HG03432 (cell line): ENCODE data around the gene AGPAT3.
A peak's percentile ranks its signal among the peaks of the same experiment; 100 is the strongest.

Experiments
- ATAC-seq: cut with Tn5 transposase; IDR thresholded peaks from one replicate; pipeline ENCODE4 v1.9.1; 2021; ENCODE audit warnings: mild to moderate bottlenecking, moderate library complexity; ENCODE audit not compliant: unreplicated experiment

Gene AGPAT3

GRCh38 chr21:43951911-43952703, 87.1 kb downstream of the AGPAT3 start:
- ATAC-seq, result no peak

GRCh38 chr21:43953021-43953420, 88.0 kb downstream of the AGPAT3 start:
- ATAC-seq, result no peak

- no peak for ATAC-seq
These were observed 89.0 kb downstream of the AGPAT3 start for GRCh38 chr21:43954042-43954441.

- no peak for ATAC-seq
These were observed 89.9 kb downstream of the AGPAT3 start for GRCh38 chr21:43954896-43955295.

- ATAC-seq, result no peak
These were observed 91.1 kb downstream of the AGPAT3 start for GRCh38 chr21:43956019-43956669.

- no peak for ATAC-seq
These were observed 91.6 kb downstream of the AGPAT3 start for GRCh38 chr21:43956670-43957035.

- ATAC-seq, result no peak
These were observed 92.1 kb downstream of the AGPAT3 start for GRCh38 chr21:43957128-43957571.

GRCh38 chr21:43957611-43958362, 92.8 kb downstream of the AGPAT3 start:
- peak; percentile 55 for ATAC-seq

GRCh38 chr21:43958364-43959158, 93.5 kb downstream of the AGPAT3 start:
- no peak for ATAC-seq

- no peak for ATAC-seq
These were observed 94.5 kb downstream of the AGPAT3 start for GRCh38 chr21:43959231-43960116.

- ATAC-seq, result no peak
These were observed 96.4 kb downstream of the AGPAT3 start for GRCh38 chr21:43961382-43961909.

GRCh38 chr21:43965911-43966585, 101.0 kb downstream of the AGPAT3 start:
- no peak for ATAC-seq

- ATAC-seq, result no peak
These were observed 102.0 kb downstream of the AGPAT3 start for GRCh38 chr21:43966946-43967512.

- ATAC-seq, result no peak
These were observed 103.0 kb downstream of the AGPAT3 start for GRCh38 chr21:43967981-43968380.

GRCh38 chr21:43968410-43969114, 103.5 kb downstream of the AGPAT3 start:
- no peak for ATAC-seq

- ATAC-seq, result no peak
These were observed 104.1 kb downstream of the AGPAT3 start for GRCh38 chr21:43969115-43969444.

- ATAC-seq, result no peak
These were observed 105.5 kb downstream of the AGPAT3 start for GRCh38 chr21:43970551-43970950.
